HEK293 (cell line): ENCODE measurements around the gene SEMA3G.

Experiments used
- FEZF1 ChIP-seq: fragments of 450-650 bp; formaldehyde crosslinking; IDR thresholded peaks from 2 replicates; pipeline ENCODE4 v1.5.1; 2016; ENCODE audit warnings: missing biosample characterization, missing genetic modification characterization
- ZEB2 ChIP-seq: fragments of 450-650 bp; formaldehyde crosslinking; IDR thresholded peaks from 2 replicates; pipeline ENCODE4 v1.5.1; 2016; ENCODE audit warnings: missing biosample characterization, missing genetic modification characterization
- ZNF10 ChIP-seq: fragments of 450-650 bp; formaldehyde crosslinking; IDR thresholded peaks from 2 replicates; pipeline ENCODE4 v1.5.1; 2017; ENCODE audit warnings: missing biosample characterization, missing genetic modification characterization
- ZNF174 ChIP-seq: fragments of 450-650 bp; formaldehyde crosslinking; IDR thresholded peaks from 2 replicates; pipeline ENCODE4 v1.5.0; 2017; ENCODE audit warnings: missing biosample characterization, mild to moderate bottlenecking, missing genetic modification characterization
- ZNF184 ChIP-seq: fragments of 450-650 bp; IDR thresholded peaks from 2 replicates; pipeline ENCODE4 v1.5.1; 2018; ENCODE audit warnings: missing biosample characterization, mild to moderate bottlenecking, missing genetic modification characterization
- ZNF2 ChIP-seq: fragments of 450-650 bp; formaldehyde crosslinking; IDR thresholded peaks from 2 replicates; pipeline ENCODE4 v1.5.1; 2016; ENCODE audit warnings: missing biosample characterization, missing genetic modification characterization
- ZNF239 ChIP-seq: fragments of 450-650 bp; formaldehyde crosslinking; IDR thresholded peaks from 2 replicates; pipeline ENCODE4 v1.5.1; 2016; ENCODE audit warnings: missing biosample characterization, missing genetic modification characterization
- ZNF274 ChIP-seq, 2 experiments: fragments of 200-500 bp in 1 of 2; fragments of 450-650 bp in 1 of 2; sonication (Bioruptor generic) in 1 of 2; formaldehyde crosslinking in 1 of 2; IDR thresholded peaks; 2 replicates each; pipeline versions ENCODE4 v1.5.1 to v1.6.1; 2014 to 2016; ENCODE audit warnings: borderline replicate concordance in 1 of 2, inconsistent platforms in 1 of 2, low read length in 1 of 2, missing biosample characterization in 1 of 2, missing genetic modification characterization in 1 of 2
- ZNF416 ChIP-seq: fragments of 450-650 bp; formaldehyde crosslinking; IDR thresholded peaks from 2 replicates; pipeline ENCODE4 v1.5.1; 2016; ENCODE audit warnings: missing biosample characterization, missing genetic modification characterization
- TF ChIP-seq, protein P1 (sequence below): fragments of 450-650 bp; formaldehyde crosslinking; IDR thresholded peaks from 2 replicates; pipeline ENCODE4 v1.5.1; 2016; ENCODE audit warnings: missing biosample characterization, missing genetic modification characterization
- TF ChIP-seq, protein P2 (sequence below): fragments of 450-650 bp; formaldehyde crosslinking; IDR thresholded peaks from 2 replicates; pipeline ENCODE4 v1.5.1; 2016; ENCODE audit warnings: missing biosample characterization, missing genetic modification characterization
- TF ChIP-seq, protein P3 (sequence below): fragments of 450-650 bp; IDR thresholded peaks from 2 replicates; pipeline ENCODE4 v1.5.1; 2018; ENCODE audit warnings: missing biosample characterization, missing genetic modification characterization
- TF ChIP-seq, protein P4 (sequence below): fragments of 450-650 bp; formaldehyde crosslinking; IDR thresholded peaks from 2 replicates; pipeline ENCODE4 v1.5.1; 2016; ENCODE audit warnings: missing biosample characterization, missing genetic modification characterization
- TF ChIP-seq, protein P5 (sequence below): fragments of 450-650 bp; formaldehyde crosslinking; IDR thresholded peaks from 2 replicates; pipeline ENCODE4 v1.5.1; 2016; ENCODE audit warnings: missing biosample characterization, missing genetic modification characterization

DNA sequence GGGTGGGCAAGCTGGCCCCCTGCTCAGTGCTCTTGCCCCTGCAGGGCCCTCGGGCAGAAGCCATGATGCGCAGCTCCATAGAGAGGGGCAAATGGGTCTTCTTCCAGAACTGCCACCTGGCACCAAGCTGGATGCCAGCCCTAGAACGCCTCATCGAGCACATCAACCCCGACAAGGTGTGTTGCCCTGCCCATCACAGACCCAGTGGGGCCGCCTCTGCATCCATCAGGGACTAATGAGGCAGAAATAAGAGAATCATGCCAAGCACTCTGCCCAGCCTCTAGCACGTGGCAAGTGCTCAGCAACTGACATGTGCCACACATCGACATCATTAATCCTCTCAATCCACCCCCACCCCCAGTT lies 49.4 kb downstream of the SEMA3G start:
- TF ChIP-seq, protein P1, sequence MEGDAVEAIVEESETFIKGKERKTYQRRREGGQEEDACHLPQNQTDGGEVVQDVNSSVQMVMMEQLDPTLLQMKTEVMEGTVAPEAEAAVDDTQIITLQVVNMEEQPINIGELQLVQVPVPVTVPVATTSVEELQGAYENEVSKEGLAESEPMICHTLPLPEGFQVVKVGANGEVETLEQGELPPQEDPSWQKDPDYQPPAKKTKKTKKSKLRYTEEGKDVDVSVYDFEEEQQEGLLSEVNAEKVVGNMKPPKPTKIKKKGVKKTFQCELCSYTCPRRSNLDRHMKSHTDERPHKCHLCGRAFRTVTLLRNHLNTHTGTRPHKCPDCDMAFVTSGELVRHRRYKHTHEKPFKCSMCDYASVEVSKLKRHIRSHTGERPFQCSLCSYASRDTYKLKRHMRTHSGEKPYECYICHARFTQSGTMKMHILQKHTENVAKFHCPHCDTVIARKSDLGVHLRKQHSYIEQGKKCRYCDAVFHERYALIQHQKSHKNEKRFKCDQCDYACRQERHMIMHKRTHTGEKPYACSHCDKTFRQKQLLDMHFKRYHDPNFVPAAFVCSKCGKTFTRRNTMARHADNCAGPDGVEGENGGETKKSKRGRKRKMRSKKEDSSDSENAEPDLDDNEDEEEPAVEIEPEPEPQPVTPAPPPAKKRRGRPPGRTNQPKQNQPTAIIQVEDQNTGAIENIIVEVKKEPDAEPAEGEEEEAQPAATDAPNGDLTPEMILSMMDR (tag by site-specific recombination) = no peak
- TF ChIP-seq ZNF416 (tag by site-specific recombination) (no peak), ZNF274 (IDR thresholded peaks at IDR 0.05; ENCODE audit: low read length) (no peak), ZNF274 (tag by site-specific recombination; IDR thresholded peaks at IDR 0.05; ENCODE audit: borderline replicate concordance) (no peak), ZNF239 (tag by site-specific recombination) (no peak), ZNF174 (tag by site-specific recombination) (no peak), ZNF184 (no peak), ZNF2 (tag by site-specific recombination) (no peak), ZEB2 (no peak), FEZF1 (tag by site-specific recombination) (no peak), ZNF10 (no peak)
- TF ChIP-seq, protein P2, sequence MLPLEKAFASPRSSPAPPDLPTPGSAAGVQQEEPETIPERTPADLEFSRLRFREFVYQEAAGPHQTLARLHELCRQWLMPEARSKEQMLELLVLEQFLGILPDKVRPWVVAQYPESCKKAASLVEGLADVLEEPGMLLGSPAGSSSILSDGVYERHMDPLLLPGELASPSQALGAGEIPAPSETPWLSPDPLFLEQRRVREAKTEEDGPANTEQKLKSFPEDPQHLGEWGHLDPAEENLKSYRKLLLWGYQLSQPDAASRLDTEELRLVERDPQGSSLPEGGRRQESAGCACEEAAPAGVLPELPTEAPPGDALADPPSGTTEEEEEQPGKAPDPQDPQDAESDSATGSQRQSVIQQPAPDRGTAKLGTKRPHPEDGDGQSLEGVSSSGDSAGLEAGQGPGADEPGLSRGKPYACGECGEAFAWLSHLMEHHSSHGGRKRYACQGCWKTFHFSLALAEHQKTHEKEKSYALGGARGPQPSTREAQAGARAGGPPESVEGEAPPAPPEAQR (tag by site-specific recombination) = no peak
- TF ChIP-seq, protein P3, sequence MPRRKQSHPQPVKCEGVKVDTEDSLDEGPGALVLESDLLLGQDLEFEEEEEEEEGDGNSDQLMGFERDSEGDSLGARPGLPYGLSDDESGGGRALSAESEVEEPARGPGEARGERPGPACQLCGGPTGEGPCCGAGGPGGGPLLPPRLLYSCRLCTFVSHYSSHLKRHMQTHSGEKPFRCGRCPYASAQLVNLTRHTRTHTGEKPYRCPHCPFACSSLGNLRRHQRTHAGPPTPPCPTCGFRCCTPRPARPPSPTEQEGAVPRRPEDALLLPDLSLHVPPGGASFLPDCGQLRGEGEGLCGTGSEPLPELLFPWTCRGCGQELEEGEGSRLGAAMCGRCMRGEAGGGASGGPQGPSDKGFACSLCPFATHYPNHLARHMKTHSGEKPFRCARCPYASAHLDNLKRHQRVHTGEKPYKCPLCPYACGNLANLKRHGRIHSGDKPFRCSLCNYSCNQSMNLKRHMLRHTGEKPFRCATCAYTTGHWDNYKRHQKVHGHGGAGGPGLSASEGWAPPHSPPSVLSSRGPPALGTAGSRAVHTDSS (tag by site-specific recombination) = no peak
- TF ChIP-seq, protein P4, sequence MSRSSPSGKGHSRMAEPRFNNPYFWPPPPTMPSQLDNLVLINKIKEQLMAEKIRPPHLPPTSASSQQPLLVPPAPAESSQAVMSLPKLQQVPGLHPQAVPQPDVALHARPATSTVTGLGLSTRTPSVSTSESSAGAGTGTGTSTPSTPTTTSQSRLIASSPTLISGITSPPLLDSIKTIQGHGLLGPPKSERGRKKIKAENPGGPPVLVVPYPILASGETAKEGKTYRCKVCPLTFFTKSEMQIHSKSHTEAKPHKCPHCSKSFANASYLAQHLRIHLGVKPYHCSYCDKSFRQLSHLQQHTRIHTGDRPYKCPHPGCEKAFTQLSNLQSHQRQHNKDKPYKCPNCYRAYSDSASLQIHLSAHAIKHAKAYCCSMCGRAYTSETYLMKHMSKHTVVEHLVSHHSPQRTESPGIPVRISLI (tag by site-specific recombination) = no peak
- TF ChIP-seq, protein P5, sequence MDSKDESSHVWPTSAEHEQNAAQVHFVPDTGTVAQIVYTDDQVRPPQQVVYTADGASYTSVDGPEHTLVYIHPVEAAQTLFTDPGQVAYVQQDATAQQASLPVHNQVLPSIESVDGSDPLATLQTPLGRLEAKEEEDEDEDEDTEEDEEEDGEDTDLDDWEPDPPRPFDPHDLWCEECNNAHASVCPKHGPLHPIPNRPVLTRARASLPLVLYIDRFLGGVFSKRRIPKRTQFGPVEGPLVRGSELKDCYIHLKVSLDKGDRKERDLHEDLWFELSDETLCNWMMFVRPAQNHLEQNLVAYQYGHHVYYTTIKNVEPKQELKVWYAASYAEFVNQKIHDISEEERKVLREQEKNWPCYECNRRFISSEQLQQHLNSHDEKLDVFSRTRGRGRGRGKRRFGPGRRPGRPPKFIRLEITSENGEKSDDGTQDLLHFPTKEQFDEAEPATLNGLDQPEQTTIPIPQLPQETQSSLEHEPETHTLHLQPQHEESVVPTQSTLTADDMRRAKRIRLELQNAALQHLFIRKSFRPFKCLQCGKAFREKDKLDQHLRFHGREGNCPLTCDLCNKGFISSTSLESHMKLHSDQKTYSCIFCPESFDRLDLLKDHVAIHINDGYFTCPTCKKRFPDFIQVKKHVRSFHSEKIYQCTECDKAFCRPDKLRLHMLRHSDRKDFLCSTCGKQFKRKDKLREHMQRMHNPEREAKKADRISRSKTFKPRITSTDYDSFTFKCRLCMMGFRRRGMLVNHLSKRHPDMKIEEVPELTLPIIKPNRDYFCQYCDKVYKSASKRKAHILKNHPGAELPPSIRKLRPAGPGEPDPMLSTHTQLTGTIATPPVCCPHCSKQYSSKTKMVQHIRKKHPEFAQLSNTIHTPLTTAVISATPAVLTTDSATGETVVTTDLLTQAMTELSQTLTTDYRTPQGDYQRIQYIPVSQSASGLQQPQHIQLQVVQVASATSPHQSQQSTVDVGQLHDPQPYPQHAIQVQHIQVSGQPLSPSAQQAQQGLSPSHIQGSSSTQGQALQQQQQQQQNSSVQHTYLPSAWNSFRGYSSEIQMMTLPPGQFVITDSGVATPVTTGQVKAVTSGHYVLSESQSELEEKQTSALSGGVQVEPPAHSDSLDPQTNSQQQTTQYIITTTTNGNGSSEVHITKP (tag by site-specific recombination) = no peak
